Measurements from ENCODE around the gene GPR84. TPM values are rescaled to one million over a fixed set of nuclear protein-coding genes. Genes with fewer than 3 reads are reported as not detected.

The GPR84 gene
- polyA plus RNA-seq, 3 donors: 2.4 to 14.2 (median 5.6) TPM

- Mint-ChIP-seq H3K4me1 (peaks cover 33% of the 10 kb centered on the region), H3K27me3 (ENCODE audit: low read depth in 3 of 3) (peaks cover 0 to 1% (median under 1%) of the 10 kb centered on the region in 3 donors), H3K36me3 (peaks cover 9 to 15% of the 10 kb centered on the region in 2 donors), H3K4me3 (no peak overlapping the region), H3K27ac (no peak overlapping the region), H3K9me3 (no peaks in the 10 kb centered on the region)
- peak overlapping the region; percentile 77 for H2AFZ ChIP-seq (ENCODE audit: insufficient read depth, low read depth, low read length, poor library complexity, severe bottlenecking)
- H4K20me1 ChIP-seq (ENCODE audit: insufficient read depth, low read length): no peaks in the 10 kb centered on the region
- TF ChIP-seq, protein P1, sequence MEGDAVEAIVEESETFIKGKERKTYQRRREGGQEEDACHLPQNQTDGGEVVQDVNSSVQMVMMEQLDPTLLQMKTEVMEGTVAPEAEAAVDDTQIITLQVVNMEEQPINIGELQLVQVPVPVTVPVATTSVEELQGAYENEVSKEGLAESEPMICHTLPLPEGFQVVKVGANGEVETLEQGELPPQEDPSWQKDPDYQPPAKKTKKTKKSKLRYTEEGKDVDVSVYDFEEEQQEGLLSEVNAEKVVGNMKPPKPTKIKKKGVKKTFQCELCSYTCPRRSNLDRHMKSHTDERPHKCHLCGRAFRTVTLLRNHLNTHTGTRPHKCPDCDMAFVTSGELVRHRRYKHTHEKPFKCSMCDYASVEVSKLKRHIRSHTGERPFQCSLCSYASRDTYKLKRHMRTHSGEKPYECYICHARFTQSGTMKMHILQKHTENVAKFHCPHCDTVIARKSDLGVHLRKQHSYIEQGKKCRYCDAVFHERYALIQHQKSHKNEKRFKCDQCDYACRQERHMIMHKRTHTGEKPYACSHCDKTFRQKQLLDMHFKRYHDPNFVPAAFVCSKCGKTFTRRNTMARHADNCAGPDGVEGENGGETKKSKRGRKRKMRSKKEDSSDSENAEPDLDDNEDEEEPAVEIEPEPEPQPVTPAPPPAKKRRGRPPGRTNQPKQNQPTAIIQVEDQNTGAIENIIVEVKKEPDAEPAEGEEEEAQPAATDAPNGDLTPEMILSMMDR (IDR thresholded peaks at IDR 0.05): no peak
- intact Hi-C loops (cut with micrococcal nuclease): no loop called here
- H3K27ac ChIP-seq (ENCODE audit: low read depth in 1 of 2, low read length in 2 of 2): peak overlapping the region; percentile 89 to 99
- peak; percentile 98 to 99 (median 99) for DNase-seq
- H3K79me2 ChIP-seq (ENCODE audit: insufficient read depth, low read length): peaks cover 21% of the 10 kb centered on the region
- H3K4me3 ChIP-seq (replicated peaks in 1 of 3; ENCODE audit: low read depth in 2 of 3, low read length in 3 of 3): peak overlapping the region; percentile 70 to 90 (median 86)
- H3K4me2 ChIP-seq (replicated peaks; ENCODE audit: extremely low read depth, low read length, poor library complexity, severe bottlenecking): peak overlapping the region; percentile 94
- no peaks in the 10 kb centered on the region for H3K36me3 ChIP-seq (replicated peaks in 1 of 2; ENCODE audit: control insufficient read depth in 1 of 2, insufficient read depth in 2 of 2, low read length in 2 of 2)
- H3K4me1 ChIP-seq (ENCODE audit: control insufficient read depth in 1 of 2, insufficient read depth in 2 of 2, low read length in 2 of 2): peaks cover 50 to 59% of the 10 kb centered on the region in 2 donors
- WGBS (ENCODE audit: insufficient coverage): 0% methylated on average over 24 of the region's 40 CpGs
- peak overlapping the region; percentile 97 for H3K9ac ChIP-seq (ENCODE audit: insufficient read depth, low read length, poor library complexity, severe bottlenecking)
- no peaks in the 10 kb centered on the region for H3K27me3 ChIP-seq (ENCODE audit: control insufficient read depth in 2 of 2, insufficient read depth in 2 of 2, low read length in 2 of 2)
- no peaks in the 10 kb centered on the region for H3K9me3 ChIP-seq (replicated peaks in 1 of 2; ENCODE audit: control insufficient read depth in 1 of 2, insufficient read depth in 1 of 2, low read length in 2 of 2)
These were observed 5.1 kb downstream of the GPR84 start for GRCh38 chr12:54358945-54359761.

DNA sequence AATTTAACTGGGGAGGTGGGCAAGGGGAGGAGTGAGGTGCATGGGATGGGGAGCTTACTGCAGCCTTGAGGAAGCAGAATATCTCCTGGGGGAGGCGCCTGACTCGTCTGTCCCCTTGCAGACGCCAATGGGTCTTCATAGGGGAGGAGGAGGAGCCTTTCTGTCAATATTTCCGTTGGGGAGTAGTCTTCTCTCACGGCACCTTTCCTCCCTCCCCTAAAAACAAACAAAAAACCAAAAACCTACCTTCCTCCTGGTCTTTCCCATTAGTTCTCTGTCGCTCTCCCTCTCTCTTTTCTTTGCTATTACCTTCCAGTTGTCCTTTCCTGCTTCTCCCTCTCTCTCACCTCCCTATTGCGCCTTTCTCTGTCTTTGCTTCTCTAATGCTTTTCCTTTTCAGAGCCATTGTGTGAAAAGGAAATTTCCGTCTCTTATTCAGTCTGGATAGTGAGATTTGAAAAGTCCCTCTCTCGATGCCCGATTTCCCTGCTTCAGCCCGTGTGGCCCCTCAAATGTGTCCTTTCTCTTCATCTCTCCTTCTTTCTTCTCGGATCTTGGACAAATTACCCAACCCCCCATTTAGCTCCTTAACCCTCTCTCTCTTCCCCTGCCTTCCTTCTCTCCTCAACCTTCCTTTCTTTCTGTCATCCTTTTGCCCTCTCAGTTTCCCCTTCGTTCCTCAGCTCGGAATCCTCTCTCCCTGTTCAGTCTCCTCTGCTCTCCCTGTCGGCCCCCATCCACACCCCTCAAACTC lies 5.9 kb downstream of the GPR84 start:
- no peak overlapping the region for H3K27ac Mint-ChIP-seq
- H3K4me2 ChIP-seq (replicated peaks; ENCODE audit: extremely low read depth, low read length, poor library complexity, severe bottlenecking): peak overlapping the region; percentile 94
- H3K27me3 ChIP-seq (ENCODE audit: control insufficient read depth in 2 of 2, insufficient read depth in 2 of 2, low read length in 2 of 2): no peaks in the 10 kb centered on the region
- H3K9me3 Mint-ChIP-seq: no peaks in the 10 kb centered on the region
- peak overlapping the region; percentile 70 to 90 (median 86) for H3K4me3 ChIP-seq (replicated peaks in 1 of 3; ENCODE audit: low read depth in 2 of 3, low read length in 3 of 3)
- peaks cover 0 to 6% of the 10 kb centered on the region in 2 donors for H3K36me3 ChIP-seq (replicated peaks in 1 of 2; ENCODE audit: control insufficient read depth in 1 of 2, insufficient read depth in 2 of 2, low read length in 2 of 2)
- peaks cover 0 to 1% (median under 1%) of the 10 kb centered on the region in 3 donors for H3K27me3 Mint-ChIP-seq (ENCODE audit: low read depth in 3 of 3)
- peak overlapping the region; percentile 97 for H3K9ac ChIP-seq (ENCODE audit: insufficient read depth, low read length, poor library complexity, severe bottlenecking)
- H3K79me2 ChIP-seq (ENCODE audit: insufficient read depth, low read length): peaks cover 18% of the 10 kb centered on the region
- H3K4me1 ChIP-seq (ENCODE audit: control insufficient read depth in 1 of 2, insufficient read depth in 2 of 2, low read length in 2 of 2): peaks cover 42 to 52% of the 10 kb centered on the region in 2 donors
- intact Hi-C loops (cut with micrococcal nuclease): no loop called here
- peak overlapping the region; percentile 89 to 99 for H3K27ac ChIP-seq (ENCODE audit: low read depth in 1 of 2, low read length in 2 of 2)
- no peaks in the 10 kb centered on the region for H3K9me3 ChIP-seq (replicated peaks in 1 of 2; ENCODE audit: control insufficient read depth in 1 of 2, insufficient read depth in 1 of 2, low read length in 2 of 2)
- peaks cover 15% of the 10 kb centered on the region in 2 donors for H3K36me3 Mint-ChIP-seq
- H3K4me1 Mint-ChIP-seq: peaks cover 27% of the 10 kb centered on the region
- H4K20me1 ChIP-seq (ENCODE audit: insufficient read depth, low read length): no peaks in the 10 kb centered on the region
- 0% methylated on average over 5 of the region's 15 CpGs for WGBS (ENCODE audit: insufficient coverage)
- H2AFZ ChIP-seq (ENCODE audit: insufficient read depth, low read depth, low read length, poor library complexity, severe bottlenecking): peak overlapping the region; percentile 77
- H3K4me3 Mint-ChIP-seq: no peak overlapping the region
- TF ChIP-seq, protein P1 (IDR thresholded peaks at IDR 0.05): no peak
- DNase-seq: peak in 1 of 3 donors; percentile 37

Data from CD14-positive monocyte (primary cell).